Ascending aorta (tissue), 2 donors: Measurements from ENCODE around the gene GIPR. TPM values are rescaled to one million over a fixed set of nuclear protein-coding genes. Genes with fewer than 3 reads are reported as not detected.
A peak's percentile ranks its signal among the peaks of the same experiment; 100 is the strongest.

Source experiments
- DNase-seq, 2 donors: peaks; one replicate each; pipeline ENCODE4 v3.0.0-alpha.2; 2019; ENCODE audit warnings: low spot score in 2 of 2
- H3K27ac ChIP-seq, 2 donors: fragments of 200-600 bp; sonication (generic); one replicate each; pipeline ENCODE4 v1.5.1; 2016 to 2017; ENCODE audit warnings: mild to moderate bottlenecking in 1 of 2
- H3K27me3 ChIP-seq: fragments of 200-600 bp; sonication (generic); one replicate; pipeline ENCODE4 v1.5.1; 2017
- H3K36me3 ChIP-seq, 2 donors: fragments of 200-600 bp; sonication (generic); one replicate each; pipeline ENCODE4 v1.5.1; 2016
- H3K4me1 ChIP-seq, 2 donors: fragments of 200-600 bp; sonication (generic); one replicate each; pipeline ENCODE4 v1.5.1; 2016 to 2017; ENCODE audit warnings: mild to moderate bottlenecking in 1 of 2
- H3K4me3 ChIP-seq, 2 donors: fragments of 200-600 bp; sonication (generic); one replicate each; pipeline ENCODE4 v1.5.1; 2016 to 2017; ENCODE audit warnings: mild to moderate bottlenecking in 1 of 2
- H3K9me3 ChIP-seq, 2 donors: fragments of 200-600 bp; sonication (generic); one replicate each; pipeline ENCODE4 v1.5.1; 2016
- intact Hi-C: fragments of 100-400 bp; cut with DNase I; formaldehyde crosslinking; loops from one replicate; pipeline ENCODE4 v1.15.1; 2023
- total RNA-seq: library from RNA; depleted of rRNA; stranded (reverse); fragments of >200 nt; gene quantifications from one replicate; pipeline ENCODE4 v1.1.0, GENCODE V29; 2016
- TF ChIP-seq, protein P1 (sequence below), 3 experiments: fragments of 200-600 bp in 2 of 3; fragments of 450-650 bp in 1 of 3; sonication (generic) in 2 of 3; IDR thresholded peaks; one replicate each; pipeline ENCODE4 v1.5.1; 2016 to 2019; ENCODE audit warnings: antibody characterized with exemption in 3 of 3, mild to moderate bottlenecking in 1 of 3, moderate library complexity in 1 of 3

GIPR gene
- total RNA-seq, 1 donor from 2014 or later: not detected

DNA sequence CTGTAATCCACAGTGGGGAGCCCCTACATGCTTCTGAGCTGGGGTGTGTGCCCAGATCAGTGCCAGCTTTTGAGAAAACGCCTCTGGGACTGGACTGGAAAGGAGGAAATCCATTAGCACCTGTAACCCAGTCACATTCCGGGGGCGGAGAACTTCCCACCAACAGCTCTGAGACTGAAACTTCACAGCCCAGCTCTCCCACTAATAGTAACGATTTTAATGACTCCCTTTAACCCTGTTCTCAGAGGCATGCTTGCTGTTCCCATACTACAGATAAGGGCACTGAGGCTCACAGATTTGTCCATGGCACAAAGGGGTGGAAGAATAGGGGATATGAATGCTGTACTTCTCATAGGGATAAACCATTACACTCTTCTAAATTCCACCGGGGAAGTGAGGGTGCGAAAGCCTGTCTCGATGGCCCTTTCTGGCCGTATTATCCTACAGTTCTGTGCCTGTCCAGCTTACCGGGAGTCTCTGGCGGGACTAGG, 61.8 kb downstream of the GIPR start:
- Histone ChIP-seq H3K4me3 (peak overlapping the region; percentile 88 to 89), H3K36me3 (no peaks in the 10 kb centered on the region), H3K27me3 (no peaks in the 10 kb centered on the region), H3K27ac (no peak overlapping the region), H3K9me3 (no peaks in the 10 kb centered on the region), H3K4me1 (peaks cover 0 to 10% of the 10 kb centered on the region in 2 donors)
- intact Hi-C loops: loop anchor here (1.0 to 2.0 kb wide), 4 partner anchors 13 to 133 kb away; partner anchors contain the start of gene SYMPK
- no peak for DNase-seq
- TF ChIP-seq, protein P1, sequence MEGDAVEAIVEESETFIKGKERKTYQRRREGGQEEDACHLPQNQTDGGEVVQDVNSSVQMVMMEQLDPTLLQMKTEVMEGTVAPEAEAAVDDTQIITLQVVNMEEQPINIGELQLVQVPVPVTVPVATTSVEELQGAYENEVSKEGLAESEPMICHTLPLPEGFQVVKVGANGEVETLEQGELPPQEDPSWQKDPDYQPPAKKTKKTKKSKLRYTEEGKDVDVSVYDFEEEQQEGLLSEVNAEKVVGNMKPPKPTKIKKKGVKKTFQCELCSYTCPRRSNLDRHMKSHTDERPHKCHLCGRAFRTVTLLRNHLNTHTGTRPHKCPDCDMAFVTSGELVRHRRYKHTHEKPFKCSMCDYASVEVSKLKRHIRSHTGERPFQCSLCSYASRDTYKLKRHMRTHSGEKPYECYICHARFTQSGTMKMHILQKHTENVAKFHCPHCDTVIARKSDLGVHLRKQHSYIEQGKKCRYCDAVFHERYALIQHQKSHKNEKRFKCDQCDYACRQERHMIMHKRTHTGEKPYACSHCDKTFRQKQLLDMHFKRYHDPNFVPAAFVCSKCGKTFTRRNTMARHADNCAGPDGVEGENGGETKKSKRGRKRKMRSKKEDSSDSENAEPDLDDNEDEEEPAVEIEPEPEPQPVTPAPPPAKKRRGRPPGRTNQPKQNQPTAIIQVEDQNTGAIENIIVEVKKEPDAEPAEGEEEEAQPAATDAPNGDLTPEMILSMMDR (IDR thresholded peaks at IDR 0.05): no peak

DNA sequence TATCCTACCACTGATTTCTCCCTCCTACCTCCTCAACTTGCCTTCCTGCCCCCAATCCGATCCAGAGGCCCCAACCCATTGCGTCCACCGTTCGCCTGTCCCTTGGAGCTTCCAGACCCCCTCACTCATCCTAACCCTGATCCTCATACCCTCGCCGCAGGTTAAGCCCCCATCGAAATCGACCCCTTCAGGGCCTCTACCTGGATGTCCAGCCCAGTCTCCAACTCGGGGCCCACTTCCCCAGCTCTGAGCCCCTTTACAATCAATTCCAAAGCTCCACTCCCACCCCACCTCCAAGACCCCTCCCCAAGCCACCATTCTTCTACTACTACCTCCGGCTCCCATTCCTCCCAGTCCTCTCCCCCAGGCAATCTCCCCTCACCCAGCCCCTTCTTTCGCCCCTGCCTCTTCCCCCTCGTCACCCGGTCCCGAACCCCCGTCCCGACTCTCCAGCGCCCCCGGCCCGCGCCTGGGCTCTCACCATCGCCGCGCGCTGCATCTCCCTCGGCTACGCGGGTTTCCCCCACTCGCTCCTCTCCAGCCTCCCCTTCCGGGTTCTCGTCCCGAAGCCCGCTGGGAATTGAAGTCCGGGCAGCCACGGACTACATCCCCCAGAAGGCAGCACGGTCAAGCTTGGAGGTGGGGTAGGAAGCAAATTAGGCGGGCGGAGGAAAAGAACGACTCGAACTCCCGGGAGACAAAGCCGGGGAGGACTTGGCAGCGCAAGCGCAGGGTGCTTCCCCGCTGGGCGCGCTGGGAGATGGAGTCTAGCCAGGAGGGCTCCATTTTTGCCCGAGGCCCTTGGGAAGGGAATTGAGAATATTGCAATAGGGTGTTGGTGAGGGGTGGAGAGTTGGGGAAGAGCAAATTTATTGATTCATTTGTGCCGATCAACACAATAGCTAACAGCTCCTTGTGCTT, 62.6 kb downstream of the GIPR start, which contains the start of gene FBXO46:
TSS of gene FBXO46 (minus strand) at position 529 of the 921 bp plus-strand sequence. CDS start 17,401 bp downstream, outside the sequence.
- peak; percentile 95 to 99 for DNase-seq
- intact Hi-C loops: loop anchor here (1.0 to 2.0 kb wide), 4 partner anchors 13 to 132 kb away; partner anchors contain the start of gene SYMPK
- peaks cover 0 to 10% of the 10 kb centered on the region in 2 donors for H3K4me1 ChIP-seq
- H3K4me3 ChIP-seq: peak within 1 kb of the TSS; percentile 88 to 89
- H3K27ac ChIP-seq: peak within 1 kb of the TSS; percentile 48 to 56
- H3K27me3 ChIP-seq: no peaks in the 10 kb centered on the region
- no peaks in the 10 kb centered on the region for H3K36me3 ChIP-seq
- H3K9me3 ChIP-seq: no peaks in the 10 kb centered on the region
- TF ChIP-seq, protein P1 (IDR thresholded peaks at IDR 0.05): peak in 1 of 3 experiments; percentile 9

Other genes starting within 250 kb of the GIPR start
- 142 TPM for gene ERCC1, start 244.3 kb upstream of the GIPR start, total RNA-seq
- 511 TPM for gene FOSB, start 200.2 kb upstream of the GIPR start, total RNA-seq
- 37.1 TPM for gene RTN2, start 171.2 kb upstream of the GIPR start, total RNA-seq
- 2.2 TPM for gene PPM1N, start 169.8 kb upstream of the GIPR start, total RNA-seq
- 110 TPM for gene VASP, start 160.7 kb upstream of the GIPR start, total RNA-seq
- gene OPA3, start 83.4 kb upstream of the GIPR start, total RNA-seq: 4.5 TPM
- gene GPR4, start 66.0 kb upstream of the GIPR start, total RNA-seq: 14.0 TPM
- gene EML2, start 28.8 kb upstream of the GIPR start, total RNA-seq: 129 TPM
- 71.1 TPM for gene SNRPD2, start 23.7 kb downstream of the GIPR start, total RNA-seq
- 7.2 TPM for gene QPCTL, start 24.4 kb downstream of the GIPR start, total RNA-seq
- 27.5 TPM for gene FBXO46, start 62.7 kb downstream of the GIPR start, total RNA-seq
- gene MEIOSIN, start 65.2 kb downstream of the GIPR start, total RNA-seq: not detected
- gene SIX5, start 101.0 kb downstream of the GIPR start, total RNA-seq: 39.2 TPM
- 76.8 TPM for gene DMPK, start 114.3 kb downstream of the GIPR start, total RNA-seq
- gene DMWD, start 124.6 kb downstream of the GIPR start, total RNA-seq: 110 TPM
- not detected for gene RSPH6A, start 147.1 kb downstream of the GIPR start, total RNA-seq
- 103 TPM for gene SYMPK, start 194.9 kb downstream of the GIPR start, total RNA-seq
- gene FOXA3, start 196.1 kb downstream of the GIPR start, total RNA-seq: not detected
- 45.7 TPM for gene IRF2BP1, start 217.9 kb downstream of the GIPR start, total RNA-seq
- gene MYPOP, start 234.4 kb downstream of the GIPR start, total RNA-seq: 1.6 TPM
- gene NANOS2, start 246.6 kb downstream of the GIPR start, total RNA-seq: not detected